Hindlimb muscle (tissue), 1 donor: Measurements from ENCODE around the gene SH3BGRL3. TPM values are rescaled to one million over a fixed set of nuclear protein-coding genes. Genes with fewer than 3 reads are reported as not detected.

Source experiments
- DNase-seq: peaks from one replicate; pipeline ENCODE4 v3.0.0-alpha.2; 2013
- polyA plus RNA-seq: library from polyadenylated mRNA; unstranded; fragments of 120-200 nt; gene quantifications from one replicate; pipeline ENCODE4 v1.2.1, GENCODE V29; 2013; ENCODE audit not compliant: insufficient read length

The SH3BGRL3 gene
- polyA plus RNA-seq, 1 donor, result 57.4 TPM

- DNase-seq, result no peak
These were observed 1.6 kb upstream of the SH3BGRL3 start for GRCh38 chr1:26278303-26278702.

GRCh38 chr1:26278724-26279455 lies 996 bp upstream of the SH3BGRL3 start:
- no peak for DNase-seq

DNA sequence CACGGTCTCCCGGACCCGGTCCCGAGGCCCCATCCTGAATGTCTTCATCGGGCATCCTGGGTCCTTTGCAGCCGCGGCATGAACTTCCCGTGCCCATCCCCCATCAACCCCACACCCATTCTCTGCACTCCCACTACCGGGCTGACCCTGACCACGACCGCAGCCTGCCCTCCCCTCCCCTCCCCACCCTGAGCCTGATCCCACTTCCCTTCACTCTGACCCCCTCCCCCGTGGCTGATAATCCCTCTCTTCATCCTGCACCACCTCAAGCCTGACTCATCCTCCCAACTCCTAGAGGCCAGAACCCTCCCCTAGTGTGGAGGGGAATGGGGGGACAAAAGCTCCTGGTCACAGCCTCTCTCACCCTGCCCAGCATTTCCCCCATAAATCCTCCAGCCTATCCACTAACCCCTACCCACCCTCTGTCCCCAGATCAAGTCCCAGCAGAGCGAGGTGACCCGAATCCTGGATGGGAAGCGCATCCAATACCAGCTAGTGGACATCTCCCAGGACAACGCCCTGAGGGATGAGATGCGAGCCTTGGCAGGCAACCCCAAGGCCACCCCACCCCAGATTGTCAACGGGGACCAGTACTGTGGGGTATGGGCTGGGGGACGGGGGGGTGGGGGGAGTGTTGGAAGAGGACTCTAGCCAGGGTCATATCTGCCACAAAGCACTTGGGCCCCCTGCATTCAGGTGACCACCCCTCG lies 602 bp downstream of the SH3BGRL3 start:
- no peak for DNase-seq

GRCh38 chr1:26281091-26281958 lies 1.4 kb downstream of the SH3BGRL3 start:
- DNase-seq, result no peak

DNA sequence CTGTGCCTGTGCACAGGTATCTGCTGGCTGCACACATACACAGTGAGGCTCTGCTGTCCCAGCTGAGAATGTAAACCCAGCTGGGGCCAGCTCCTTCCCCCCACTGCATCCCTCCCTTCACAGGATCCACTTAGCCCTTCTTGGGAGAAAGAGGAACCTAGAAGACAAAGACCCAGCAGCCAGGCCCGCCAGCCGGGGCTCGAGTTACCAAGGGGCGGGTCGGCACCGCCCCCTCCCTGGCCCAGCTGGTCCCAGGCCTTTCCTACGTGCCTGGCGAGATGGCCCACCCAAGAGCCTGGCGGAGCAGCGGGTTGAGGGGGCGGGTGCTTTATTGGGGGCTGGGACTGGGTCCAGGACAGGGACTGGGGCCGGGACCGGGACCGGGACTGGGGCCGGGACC lies 2.1 kb downstream of the SH3BGRL3 start:
- no peak for DNase-seq

DNA sequence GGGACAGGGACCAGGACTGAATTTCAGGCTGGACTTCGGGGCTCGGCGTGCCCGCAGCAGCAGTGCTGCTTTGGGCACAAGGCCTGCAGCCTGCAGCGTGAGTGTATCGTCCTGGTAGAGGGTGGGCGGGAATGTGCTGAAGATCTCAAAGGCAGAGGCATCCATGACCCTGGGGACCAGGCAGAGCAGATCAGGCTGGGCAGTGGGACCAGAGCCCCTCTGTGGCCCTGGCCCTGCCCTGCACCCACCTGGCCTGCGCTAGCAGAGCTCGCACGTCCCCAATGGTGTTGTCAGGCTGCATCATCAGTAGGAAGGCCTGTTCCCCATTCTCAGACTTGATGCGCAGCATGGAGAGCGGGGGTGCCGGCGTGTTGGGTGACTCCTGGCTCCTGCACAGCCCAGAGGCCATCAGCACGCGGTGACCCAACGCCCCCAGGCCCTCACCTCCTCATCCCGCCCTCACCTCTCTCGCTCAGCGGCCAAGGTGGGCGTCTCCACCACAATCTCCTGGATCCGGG lies 2.6 kb downstream of the SH3BGRL3 start:
- no peak for DNase-seq

DNA sequence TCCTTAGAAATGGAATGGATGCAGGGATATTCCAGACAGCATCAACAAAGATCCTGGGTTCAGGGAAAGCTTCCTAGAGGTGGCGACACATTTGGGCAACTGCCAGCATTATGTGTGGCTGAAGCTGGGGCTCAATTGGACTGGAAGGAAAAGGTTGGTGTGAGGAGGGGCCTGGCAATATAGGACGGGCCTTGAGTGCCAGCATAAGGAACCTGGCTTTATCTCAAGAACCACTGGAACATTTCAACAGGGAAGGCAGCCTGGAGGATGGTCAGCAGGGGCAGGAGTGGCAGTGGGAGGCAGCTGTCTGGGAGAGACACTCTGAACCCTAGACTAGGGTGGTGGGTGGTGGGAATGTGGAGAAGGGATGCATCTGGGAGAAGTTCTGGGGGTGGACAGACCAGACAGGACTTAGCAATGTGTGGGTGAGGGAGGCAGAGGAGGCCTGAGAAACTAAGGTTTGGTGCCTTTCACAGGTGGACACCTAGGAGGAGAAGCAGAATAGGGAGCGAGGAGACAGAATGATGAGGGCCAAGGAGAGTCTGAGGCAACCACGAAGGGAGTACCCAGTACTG lies 3.5 kb downstream of the SH3BGRL3 start:
- no peak for DNase-seq

- DNase-seq, result no peak
These were observed 4.1 kb downstream of the SH3BGRL3 start for GRCh38 chr1:26283871-26284596.

DNA sequence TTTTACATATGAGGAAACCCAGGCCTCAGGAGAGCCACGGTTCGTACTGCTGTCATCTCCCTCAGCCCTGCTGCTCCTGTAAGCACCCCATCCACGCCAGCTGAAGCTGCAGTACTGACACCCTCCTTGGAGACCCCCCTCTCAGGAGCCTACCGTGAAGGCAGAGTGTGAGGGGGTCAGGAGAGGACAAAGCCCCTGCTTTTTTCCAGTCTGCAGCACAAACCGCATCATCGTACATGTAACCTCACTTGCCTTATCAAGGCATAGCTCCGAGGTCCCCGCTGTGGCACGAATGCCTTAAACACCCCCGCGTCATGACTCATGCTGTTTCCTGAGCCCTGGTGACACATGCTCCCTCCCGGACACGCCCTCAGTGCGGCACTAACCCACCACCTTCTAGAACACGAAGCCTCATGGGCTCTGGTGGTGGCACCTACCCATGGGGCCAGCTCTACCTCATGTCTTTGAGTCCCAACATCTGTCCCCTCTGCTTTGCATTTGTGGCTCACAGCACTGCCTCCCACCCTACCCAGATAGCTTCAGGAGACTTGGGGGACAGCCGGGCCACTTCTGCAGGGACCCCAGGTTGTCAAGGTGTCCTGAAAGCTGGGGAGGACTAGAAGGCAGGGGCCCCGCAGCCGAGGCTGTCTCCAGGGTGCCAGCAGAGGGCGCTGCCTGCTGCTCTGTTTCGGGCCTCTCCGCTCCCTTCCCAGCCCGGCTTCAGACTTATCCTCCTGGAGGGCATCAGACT lies 4.9 kb downstream of the SH3BGRL3 start:
- DNase-seq, result no peak

- no peak for DNase-seq
These were observed 5.6 kb downstream of the SH3BGRL3 start for GRCh38 chr1:26285366-26286063.

- no peak for DNase-seq
These were observed 6.2 kb downstream of the SH3BGRL3 start for GRCh38 chr1:26286064-26286416.

- no peak for DNase-seq
These were observed 7.3 kb downstream of the SH3BGRL3 start for GRCh38 chr1:26287033-26287711.

GRCh38 chr1:26287811-26288210 lies 7.9 kb downstream of the SH3BGRL3 start:
- no peak for DNase-seq

DNA sequence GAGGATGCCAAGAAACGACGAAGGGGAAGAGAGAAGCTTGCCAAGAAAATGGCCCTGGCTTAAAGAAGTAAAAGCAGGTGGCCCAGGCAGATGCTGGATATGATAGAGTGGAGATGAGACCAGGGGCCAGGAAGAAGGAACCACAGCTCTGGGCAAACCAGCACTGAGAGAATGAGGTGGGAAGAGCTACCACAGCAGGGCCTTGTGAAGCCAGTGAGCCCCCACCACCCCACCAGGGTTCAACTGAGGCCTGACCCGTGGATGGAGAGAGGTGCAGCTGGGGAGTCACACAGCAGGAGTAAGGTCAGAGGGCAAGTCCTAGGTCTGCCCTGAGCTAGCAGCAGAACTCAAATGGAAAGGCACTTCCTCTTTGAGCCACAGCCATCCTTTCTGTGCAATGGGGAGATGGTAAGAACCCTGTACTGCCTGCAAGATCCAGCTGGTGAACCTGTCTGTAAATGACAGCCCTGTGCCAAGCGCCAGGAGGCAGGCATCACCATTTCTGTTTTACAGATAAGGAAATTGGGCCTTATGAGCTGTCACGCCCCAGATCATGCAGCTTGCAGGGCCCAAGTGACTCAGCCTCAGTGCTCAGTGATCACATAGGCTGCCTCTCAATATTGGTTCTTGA lies 8.5 kb downstream of the SH3BGRL3 start:
- DNase-seq, result no peak

DNA sequence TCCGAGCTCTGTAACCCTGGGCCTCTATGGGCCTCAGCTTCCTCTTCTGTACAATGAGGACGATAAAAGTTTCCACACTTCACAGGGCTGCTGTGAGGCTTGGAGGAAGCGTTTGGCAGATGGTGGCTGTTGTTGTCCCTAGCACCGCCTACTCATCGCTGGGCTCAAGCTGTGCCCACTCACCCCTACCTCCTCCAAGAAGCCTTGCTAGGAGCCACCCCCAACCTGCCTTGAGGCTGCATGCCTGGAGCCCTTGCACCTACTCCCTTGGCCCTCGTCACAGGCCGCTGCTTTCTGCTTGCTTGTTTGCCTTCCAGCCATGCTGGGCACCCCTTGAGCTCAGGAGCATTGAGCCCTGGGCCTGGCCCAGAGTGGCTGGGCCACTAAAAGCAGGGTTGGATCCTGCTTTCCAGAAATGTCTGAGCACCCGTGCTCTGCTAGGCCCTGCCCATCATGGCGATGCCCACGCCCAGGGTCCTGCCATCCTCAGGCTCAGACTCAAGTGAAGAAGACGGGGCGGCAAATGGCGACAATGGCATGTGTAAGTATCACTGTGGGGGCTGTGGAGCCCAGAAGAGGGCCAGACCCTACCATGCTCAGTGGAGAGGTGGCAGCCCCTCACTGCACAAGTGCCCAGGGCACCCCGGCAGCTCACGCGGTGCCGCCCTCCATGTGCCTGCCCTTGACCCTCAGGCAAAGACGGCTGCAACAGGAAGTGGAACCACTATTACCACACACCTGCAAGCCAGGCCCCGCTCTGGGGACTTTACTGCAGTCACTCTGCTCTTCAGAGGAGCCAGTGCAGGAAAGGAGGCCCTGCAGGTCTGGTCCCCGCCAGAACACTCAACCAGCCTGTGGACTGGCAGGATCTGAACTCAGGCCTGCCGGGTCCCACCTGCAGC lies 9.5 kb downstream of the SH3BGRL3 start:
- DNase-seq, result no peak

- DNase-seq, result no peak
These were observed 10.4 kb downstream of the SH3BGRL3 start for GRCh38 chr1:26290122-26290881.

DNA sequence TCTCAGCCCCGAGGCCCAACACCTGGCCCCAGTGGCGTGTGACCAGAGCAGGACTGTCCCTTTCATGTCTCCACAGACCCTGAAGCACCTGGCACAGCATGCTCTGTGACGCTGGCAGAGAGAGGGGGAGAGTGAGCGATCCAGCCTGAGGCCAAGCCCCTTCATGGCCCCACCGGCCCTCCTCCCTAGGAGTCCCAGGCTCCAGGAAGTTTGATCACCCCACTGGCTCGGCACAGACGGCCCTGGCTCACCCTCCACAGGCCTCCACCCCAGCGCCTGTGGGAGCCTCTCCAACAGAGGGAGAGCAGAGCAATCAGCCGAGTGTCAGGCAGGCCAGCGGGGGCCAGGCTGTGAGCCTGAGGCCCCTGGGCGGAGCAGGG lies 11.0 kb downstream of the SH3BGRL3 start:
- DNase-seq, result no peak

DNA sequence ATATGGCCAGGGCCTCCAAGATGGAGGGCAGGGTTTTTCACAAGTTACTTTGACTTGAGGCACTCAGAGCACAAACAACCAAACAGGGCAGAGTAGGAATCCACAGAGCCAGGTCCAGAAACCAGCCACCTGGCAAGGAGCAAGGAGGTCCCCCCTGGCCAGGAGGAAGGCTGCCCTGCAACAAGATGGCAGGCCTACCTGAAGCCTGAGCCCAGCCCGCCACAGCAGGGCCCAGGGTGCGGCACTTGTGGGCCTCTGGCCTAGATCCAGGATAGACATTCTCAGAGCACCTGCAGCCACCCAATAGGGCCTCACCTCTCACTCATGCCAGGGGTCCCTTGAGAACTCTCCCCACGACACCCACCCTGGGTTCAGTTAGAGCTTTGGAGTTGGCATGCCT lies 11.5 kb downstream of the SH3BGRL3 start:
- DNase-seq, result no peak
